ENCODE results near the gene VWA8.

GRCh38 chr13:41858780-41859179 is 102.1 kb downstream of the VWA8 start:
- TF ChIP-seq CTCF (IDR thresholded peaks at IDR 0.05) (no peak), POLR2A (IDR thresholded peaks at IDR 0.05) (no peak)
